IMR-90 (cell line): ENCODE measurements around the gene TNRC6B. TPM values are rescaled to one million over a fixed set of nuclear protein-coding genes. Genes with fewer than 3 reads are reported as not detected.

Experiments
- ATAC-seq: fragments of 200-7000 bp; cut with Tn5 transposase; 2 replicates; pipeline ENCODE4 v1.9.1; 2020; ENCODE audit warnings: low read depth, mild to moderate bottlenecking, moderate library complexity
- BruUV-seq: library from RNA; stranded (reverse); fragments of 400-500 nt; replicated peaks from 2 replicates; lab custom pipeline; 2021; lab: Mats Ljungman, UMichigan
- CTCF ChIA-PET: fragments of 300-600 bp; formaldehyde crosslinking; extraction: SDS; loops from one replicate; lab custom pipeline; 2021; ENCODE audit warnings: antibody characterized with exemption; lab: Yijun Ruan, JAX
- POLR2A ChIA-PET: fragments of 300-600 bp; sonication (Branson Sonifier 250); formaldehyde crosslinking; loops from one replicate; lab custom pipeline; 2022; ENCODE audit warnings: antibody characterized with exemption; ENCODE audit not compliant: unreplicated experiment; lab: Charles Lee
- DNase-seq: peaks from one replicate; pipeline ENCODE4 v3.0.0; 2013
- H2AFZ ChIP-seq: replicated peaks from 2 replicates; pipeline ENCODE3; 2013; ENCODE audit warnings: low read length, mild to moderate bottlenecking; ENCODE audit not compliant: poor library complexity
- H2AK5ac ChIP-seq: 2 replicates; pipeline ENCODE4 v1.6.1; 2013; ENCODE audit warnings: low read depth, low read length, inconsistent platforms
- H2AK9ac ChIP-seq: replicated peaks from 2 replicates; pipeline ENCODE3; 2013; ENCODE audit warnings: mild to moderate bottlenecking, low read depth, low read length, moderate library complexity; ENCODE audit not compliant: poor library complexity
- H2BK120ac ChIP-seq: 2 replicates; pipeline ENCODE4 v1.6.1; 2013; ENCODE audit warnings: low read depth, low read length, inconsistent platforms
- H2BK15ac ChIP-seq: 3 replicates; pipeline ENCODE4 v1.6.1; 2013; ENCODE audit warnings: low read depth, low read length, inconsistent platforms
- H2BK20ac ChIP-seq: 2 replicates; pipeline ENCODE4 v1.6.1; 2013; ENCODE audit warnings: low read depth, mild to moderate bottlenecking, inconsistent platforms, low read length, moderate library complexity
- H2BK5ac ChIP-seq: 2 replicates; pipeline ENCODE4 v1.6.1; 2013; ENCODE audit warnings: mild to moderate bottlenecking, low read depth, low read length, inconsistent platforms; ENCODE audit not compliant: poor library complexity, severe bottlenecking
- H3K14ac ChIP-seq: replicated peaks from 2 replicates; pipeline ENCODE4 v1.6.1; 2013; ENCODE audit warnings: low read depth, low read length, inconsistent platforms
- H3K18ac ChIP-seq: 2 replicates; pipeline ENCODE4 v1.6.1; 2013; ENCODE audit warnings: low read depth, low read length, control low read depth
- H3K23ac ChIP-seq: 2 replicates; pipeline ENCODE4 v1.6.1; 2013; ENCODE audit warnings: low read depth, low read length, inconsistent platforms
- H3K27ac ChIP-seq: 2 replicates; pipeline ENCODE4 v1.5.1; 2013; ENCODE audit warnings: mild to moderate bottlenecking, control low read depth, low read length; ENCODE audit not compliant: insufficient read depth
- H3K27me3 ChIP-seq: 2 replicates; pipeline ENCODE4 v1.6.1; 2013; ENCODE audit warnings: low read length; ENCODE audit not compliant: control insufficient read depth, insufficient read depth
- H3K36me3 ChIP-seq: 2 replicates; pipeline ENCODE4 v1.6.1; 2013; ENCODE audit warnings: low read length, mixed read lengths; ENCODE audit not compliant: control insufficient read depth, insufficient read depth
- H3K4ac ChIP-seq: 2 replicates; pipeline ENCODE4 v1.6.1; 2013; ENCODE audit warnings: low read depth, low read length, inconsistent platforms
- H3K4me1 ChIP-seq: 2 replicates; pipeline ENCODE4 v1.6.1; 2013; ENCODE audit warnings: low read length, mixed read lengths; ENCODE audit not compliant: control insufficient read depth, insufficient read depth
- H3K4me2 ChIP-seq: 2 replicates; pipeline ENCODE4 v1.6.1; 2013; ENCODE audit warnings: low read depth, mild to moderate bottlenecking, control low read depth, low read length, moderate library complexity
- H3K4me3 ChIP-seq: 2 replicates; pipeline ENCODE4 v1.5.1; 2013; ENCODE audit warnings: low read depth, mild to moderate bottlenecking, control low read depth, low read length, moderate library complexity; ENCODE audit not compliant: insufficient read depth
- H3K56ac ChIP-seq: 2 replicates; pipeline ENCODE4 v1.6.1; 2013; ENCODE audit warnings: low read length, inconsistent platforms; ENCODE audit not compliant: insufficient read depth; ENCODE audit errors: extremely low read depth
- H3K79me1 ChIP-seq, 2 experiments: 2 replicates each; pipeline ENCODE4 v1.6.1; 2013; ENCODE audit warnings: low read length in 2 of 2, inconsistent platforms in 1 of 2, low read depth in 1 of 2
- H3K9ac ChIP-seq: 2 replicates; pipeline ENCODE4 v1.6.1; 2013; ENCODE audit warnings: low read depth, low read length, control low read depth
- H3K9me1 ChIP-seq: 2 replicates; pipeline ENCODE4 v1.6.1; 2013; ENCODE audit warnings: low read length, inconsistent platforms; ENCODE audit not compliant: insufficient read depth
- H3K9me3 ChIP-seq: 2 replicates; pipeline ENCODE4 v1.6.1; 2013; ENCODE audit warnings: low read length; ENCODE audit not compliant: control insufficient read depth, insufficient read depth
- H4K20me1 ChIP-seq: 2 replicates; pipeline ENCODE4 v1.6.1; 2013; ENCODE audit warnings: low read length, inconsistent platforms; ENCODE audit not compliant: insufficient read depth
- H4K5ac ChIP-seq: 2 replicates; pipeline ENCODE4 v1.6.1; 2013; ENCODE audit warnings: mild to moderate bottlenecking, low read depth, low read length, control low read depth
- H4K8ac ChIP-seq, 2 experiments: 2 replicates each; pipeline ENCODE4 v1.6.1; 2013; ENCODE audit warnings: low read depth in 2 of 2, low read length in 2 of 2, control low read depth in 1 of 2, inconsistent platforms in 1 of 2
- H4K91ac ChIP-seq: 2 replicates; pipeline ENCODE4 v1.6.1; 2013; ENCODE audit warnings: low read depth, low read length, inconsistent platforms; ENCODE audit not compliant: insufficient read depth
- ELK1 ChIP-seq: fragments of 150-350 bp; IDR thresholded peaks from 2 replicates; pipeline ENCODE4 v1.6.1; 2016; ENCODE audit warnings: low read depth, mild to moderate bottlenecking, low read length, moderate library complexity, borderline replicate concordance
- POLR2A ChIP-seq: IDR thresholded peaks from 2 replicates; pipeline ENCODE4 v1.6.1; 2012; ENCODE audit warnings: mild to moderate bottlenecking, low read depth, low read length
- RFX5 ChIP-seq: IDR thresholded peaks from 2 replicates; pipeline ENCODE4 v1.8.0; 2012; ENCODE audit warnings: low read depth, mild to moderate bottlenecking, low read length, moderate library complexity
- USF2 ChIP-seq: fragments of 150-350 bp; IDR thresholded peaks from 2 replicates; pipeline ENCODE4 v1.6.1; 2017; ENCODE audit warnings: mild to moderate bottlenecking, antibody characterized with exemption, low read length, low read depth
- WGBS, 2 experiments: methylation state at CpG; one replicate each; pipeline versions ENCODE4 v1.1.5 to v1.1.7; 2013; ENCODE audit warnings: missing lambda C conversion rate in 2 of 2; ENCODE audit not compliant: insufficient read length in 1 of 2; ENCODE audit errors: extremely low coverage in 2 of 2; 5-methylcytosine and 5-hydroxymethylcytosine counted together
- dilution Hi-C: fragments of 300-500 bp; cut with HindIII; formaldehyde crosslinking; loops from one replicate; pipeline ENCODE4 v1.14.3; 2018; ENCODE audit warnings: low sequenced_read_pairs; ENCODE audit not compliant: unreplicated experiment
- in situ Hi-C: fragments of 300-500 bp; cut with MboI; formaldehyde crosslinking; loops from 3 replicates; pipeline ENCODE4 v1.14.3; 2019; ENCODE audit warnings: low sequenced_read_pairs, inconsistent platforms, mixed read lengths
- intact Hi-C: fragments of 100-400 bp; cut with micrococcal nuclease; formaldehyde crosslinking; loops from 2 replicates; pipeline ENCODE4 v1.10.0; 2022
- polyA plus RNA-seq, 3 experiments: library from polyadenylated mRNA; depleted of rRNA; stranded (reverse); fragments of >200 nt; gene quantifications; 2 replicates each; pipeline ENCODE4 v1.2.3, GENCODE V29; 2012; ENCODE audit warnings: low replicate concordance in 1 of 3
- total RNA-seq: library from RNA; depleted of rRNA; stranded (reverse); fragments of >200 nt; gene quantifications from 2 replicates; pipeline ENCODE4 v1.2.3, GENCODE V29; 2012

Gene TNRC6B
- total and polyA plus RNA-seq, 2 of the 4 experiments (the other 2 are of a cell fraction): 3.9 to 17.0 TPM

GRCh38 chr22:40352763-40353162 is 175.0 kb downstream of the TNRC6B start:
- POLR2A ChIA-PET: no interaction called here
- no peak overlapping the region for H2BK15ac ChIP-seq
- no peak overlapping the region for H4K5ac ChIP-seq

More at GRCh38 chr22:40352763-40353162, 175.0 kb downstream of the TNRC6B start:
- H4K20me1 ChIP-seq: peaks cover 10% of the 10 kb centered on the region; the same call in 1 of the 2 replicates
- TF ChIP-seq ELK1 (no peak), USF2 (no peak), POLR2A (no peak), RFX5 (no peak)
- H3K18ac ChIP-seq: no peak overlapping the region
- H2AK5ac ChIP-seq: no peak overlapping the region
- no peaks in the 10 kb centered on the region for H3K9me1 ChIP-seq
- DNase-seq: no peak
- dilution Hi-C loops: no loop called here
- no peak overlapping the region for H3K27ac ChIP-seq
- H2BK20ac ChIP-seq: no peak overlapping the region
- BruUV-seq: no TSS peak
- no peak overlapping the region for H3K23ac ChIP-seq
- H3K27me3 ChIP-seq: no peaks in the 10 kb centered on the region
- 83% methylated on average over 1 of the region's 3 CpGs; no CpG with 5 or more reads in 1 of the 2 experiments for WGBS, 2 experiments
- in situ Hi-C loops: no loop called here
- no peak overlapping the region for H2BK120ac ChIP-seq
- no peak overlapping the region for H2BK5ac ChIP-seq
- no peaks in the 10 kb centered on the region for H3K4me1 ChIP-seq
- no peak overlapping the region for H3K4ac ChIP-seq
- no peak overlapping the region for H3K56ac ChIP-seq
- no peak overlapping the region for H3K9ac ChIP-seq
- H3K79me1 ChIP-seq: peaks cover 10 to 45% of the 10 kb centered on the region in 2 experiments
- H3K4me3 ChIP-seq: no peak overlapping the region
- intact Hi-C loops: no loop called here
- H2AFZ ChIP-seq: no peak overlapping the region
- peaks cover 25% of the 10 kb centered on the region for H3K36me3 ChIP-seq
- H3K9me3 ChIP-seq: no peaks in the 10 kb centered on the region
- H4K8ac ChIP-seq: no peak overlapping the region
- no peak overlapping the region for H4K91ac ChIP-seq
- no peak overlapping the region for H3K14ac ChIP-seq
- CTCF ChIA-PET: no interaction called here
- H3K4me2 ChIP-seq: no peak overlapping the region
- H2AK9ac ChIP-seq: no peak overlapping the region
- no peak for ATAC-seq
